A549 (cell line): ENCODE data around the gene TTLL13. TPM values are rescaled to one million over a fixed set of nuclear protein-coding genes. Genes with fewer than 3 reads are reported as not detected.
A peak's percentile ranks its signal among the peaks of the same experiment; 100 is the strongest.

Experiments
- ATAC-seq, 2 experiments: fragments of 200-7000 bp in 1 of 2; fragments of >200 bp in 1 of 2; cut with Nextera tagmentation in 1 of 2; cut with Tn5 transposase in 1 of 2; 3 replicates each; pipeline versions ENCODE4 v1.8.0 to v1.9.1; 2018 to 2020; ENCODE audit warnings: mild to moderate bottlenecking in 1 of 2, moderate library complexity in 1 of 2
- CTCF ChIA-PET: fragments of 300-600 bp; sonication (Branson Sonifier 250); formaldehyde crosslinking; extraction: SDS; loops from one replicate; lab custom pipeline; 2021; ENCODE audit warnings: antibody characterized with exemption, inconsistent platforms; lab: Yijun Ruan, JAX
- POLR2A ChIA-PET: fragments of 350-600 bp; formaldehyde crosslinking; extraction: SDS; loops from one replicate; lab custom pipeline; 2021; ENCODE audit warnings: antibody characterized with exemption, inconsistent platforms; lab: Yijun Ruan, JAX
- DNase-seq, 2 experiments: peaks; one replicate each; pipeline versions ENCODE4 v3.0.0 to v3.0.0-alpha.2; 2011 to 2016; ENCODE audit warnings: low read depth in 1 of 2, low spot score in 1 of 2
- FAIRE-seq: peaks from 2 replicates; lab custom pipeline; 2011; peaks lifted over from hg19 to GRCh38; lab: Jason Lieb, UNC
- H3K27ac ChIP-seq, 2 experiments: fragments of >200 bp; sonication (Bioruptor Twin); formaldehyde crosslinking; 3 replicates each; pipeline ENCODE4 v1.5.1; 2016 to 2017
- H3K4me1 ChIP-seq: fragments of >200 bp; sonication (Bioruptor Twin); formaldehyde crosslinking; 3 replicates; pipeline ENCODE4 v1.6.1; 2016
- H3K4me2 ChIP-seq: fragments of >200 bp; sonication (Bioruptor Twin); formaldehyde crosslinking; 3 replicates; pipeline ENCODE4 v1.6.1; 2016
- H3K4me3 ChIP-seq: fragments of >200 bp; sonication (Bioruptor Twin); formaldehyde crosslinking; 3 replicates; pipeline ENCODE4 v1.5.1; 2016
- H3K9me3 ChIP-seq: fragments of >200 bp; sonication (Bioruptor Twin); formaldehyde crosslinking; 3 replicates; pipeline ENCODE4 v1.6.1; 2016
- BCL3 ChIP-seq: fragments of >200 bp; sonication (Bioruptor Twin); formaldehyde crosslinking; IDR thresholded peaks from 3 replicates; pipeline ENCODE4 v1.6.1; 2016
- BHLHE40 ChIP-seq: IDR thresholded peaks from 2 replicates; pipeline ENCODE4 v1.6.1; 2012; ENCODE audit warnings: low read depth, low read length, inconsistent platforms
- CBX8 ChIP-seq: fragments of 200-600 bp; sonication (generic); IDR thresholded peaks from 2 replicates; pipeline ENCODE4 v1.6.1; 2016
- CHD4 ChIP-seq: fragments of 200-600 bp; sonication (generic); IDR thresholded peaks from 2 replicates; pipeline ENCODE4 v1.6.1; 2016; ENCODE audit warnings: antibody characterized with exemption, mild to moderate bottlenecking, borderline replicate concordance
- CTCF ChIP-seq: fragments of >200 bp; sonication (Bioruptor Twin); formaldehyde crosslinking; IDR thresholded peaks from 3 replicates; pipeline ENCODE4 v1.5.1; 2016
- E2F6 ChIP-seq: IDR thresholded peaks from 2 replicates; pipeline ENCODE4 v1.6.1; 2012; ENCODE audit warnings: low read depth, borderline replicate concordance
- EHMT2 ChIP-seq: fragments of 200-600 bp; sonication (generic); IDR thresholded peaks from 2 replicates; pipeline ENCODE4 v1.6.1; 2016; ENCODE audit warnings: antibody characterized with exemption, low read depth, mild to moderate bottlenecking, moderate library complexity
- EP300 ChIP-seq, 2 experiments: fragments of >200 bp; sonication (Bioruptor Twin); formaldehyde crosslinking; IDR thresholded peaks; 2 replicates in 1 of 2; 3 replicates in 1 of 2; pipeline ENCODE4 v1.6.1; 2016 to 2017
- FOSL2 ChIP-seq, 2 experiments: fragments of 450-650 bp in 1 of 2; fragments of >200 bp in 1 of 2; sonication (Bioruptor Twin) in 1 of 2; formaldehyde crosslinking; IDR thresholded peaks; 2 replicates each; pipeline versions ENCODE4 v1.5.0 to v1.6.1; 2016 to 2020; ENCODE audit warnings: mild to moderate bottlenecking in 1 of 2, moderate library complexity in 1 of 2
- FOXS1 ChIP-seq: fragments of 250-450 bp; sonication (Bioruptor Pico); IDR thresholded peaks from 2 replicates; pipeline ENCODE4 v1.5.0; 2020; ENCODE audit warnings: mild to moderate bottlenecking, moderate library complexity
- GATA3 ChIP-seq: IDR thresholded peaks from 2 replicates; pipeline ENCODE4 v1.6.1; 2012; ENCODE audit warnings: borderline replicate concordance
- HOXA7 ChIP-seq: fragments of 250-450 bp; sonication (Bioruptor Pico); IDR thresholded peaks from 2 replicates; pipeline ENCODE4 v1.5.0; 2020; ENCODE audit warnings: mild to moderate bottlenecking, moderate library complexity
- HOXB5 ChIP-seq: fragments of 250-450 bp; sonication (Bioruptor Pico); IDR thresholded peaks from 2 replicates; pipeline ENCODE4 v1.5.0; 2020; ENCODE audit warnings: mild to moderate bottlenecking, moderate library complexity
- KDM1A ChIP-seq: fragments of 200-600 bp; sonication (generic); IDR thresholded peaks from 2 replicates; pipeline ENCODE4 v1.6.1; 2016; ENCODE audit warnings: low read depth, mild to moderate bottlenecking
- KDM5A ChIP-seq: fragments of 200-600 bp; sonication (generic); IDR thresholded peaks from 2 replicates; pipeline ENCODE4 v1.6.1; 2016; ENCODE audit warnings: antibody characterized with exemption, mild to moderate bottlenecking
- MAFK ChIP-seq: fragments of 450-650 bp; IDR thresholded peaks from 2 replicates; pipeline ENCODE4 v1.6.1; 2014; ENCODE audit not compliant: partially characterized antibody
- NPAS2 ChIP-seq: fragments of 250-450 bp; sonication (Bioruptor Pico); IDR thresholded peaks from 2 replicates; pipeline ENCODE4 v1.8.0; 2022; ENCODE audit warnings: mild to moderate bottlenecking, moderate library complexity, borderline replicate concordance
- PBX3 ChIP-seq: IDR thresholded peaks from 2 replicates; pipeline ENCODE4 v1.6.1; 2012
- RAD21 ChIP-seq, 2 experiments: fragments of >200 bp in 1 of 2; sonication (Bioruptor Twin) in 1 of 2; formaldehyde crosslinking in 1 of 2; IDR thresholded peaks in 1 of 2; conservative IDR thresholded peaks in 1 of 2; 2 replicates in 1 of 2; 3 replicates in 1 of 2; pipeline ENCODE4 v1.6.1; 2012 to 2018; ENCODE audit warnings: inconsistent platforms in 1 of 2
- RARB ChIP-seq: fragments of 250-450 bp; sonication (Bioruptor Pico); IDR thresholded peaks from 2 replicates; pipeline ENCODE4 v1.8.0; 2021; ENCODE audit warnings: mild to moderate bottlenecking, moderate library complexity
- REST ChIP-seq: fragments of 200-600 bp; sonication (generic); IDR thresholded peaks from 2 replicates; pipeline ENCODE4 v1.6.1; 2016; ENCODE audit warnings: antibody characterized with exemption, mild to moderate bottlenecking, moderate library complexity
- USF2 ChIP-seq: fragments of 450-650 bp; IDR thresholded peaks from 2 replicates; pipeline ENCODE4 v1.6.1; 2014; ENCODE audit warnings: antibody characterized with exemption
- ZC3H11A ChIP-seq: fragments of 450-650 bp; IDR thresholded peaks from 2 replicates; pipeline ENCODE4 v1.6.1; 2014; ENCODE audit warnings: antibody characterized with exemption, mild to moderate bottlenecking
- ZFP36 ChIP-seq: fragments of 450-650 bp; IDR thresholded peaks from 2 replicates; pipeline ENCODE4 v1.6.1; 2014; ENCODE audit warnings: borderline replicate concordance; ENCODE audit not compliant: partially characterized antibody
- ZNF302 ChIP-seq: fragments of 250-450 bp; sonication (Bioruptor Pico); IDR thresholded peaks from 2 replicates; pipeline ENCODE4 v1.9.0; 2021; ENCODE audit warnings: inconsistent platforms, mild to moderate bottlenecking, moderate library complexity
- WGBS: methylation state at CpG from one replicate; pipeline ENCODE4 v1.1.6; 2017; ENCODE audit errors: missing lambda C conversion rate; 5-methylcytosine and 5-hydroxymethylcytosine counted together
- polyA plus RNA-seq, 4 experiments: library from polyadenylated mRNA; depleted of rRNA in 3 of 4; stranded (reverse); fragments of >200 nt; fragmentation: RNase III in 1 of 4; extraction: RNeasy Plus Mini Kit Qiagen cat#74134 plus additional on column Dnase treatment in 1 of 4; gene quantifications; 2 replicates in 3 of 4; 3 replicates in 1 of 4; pipeline ENCODE4 v1.2.3, GENCODE V29; 2011 to 2017

Gene TTLL13
- polyA plus RNA-seq, 2 of the 4 experiments (the other 2 are of a cell fraction), result 0.17 to 0.61 TPM

- Histone ChIP-seq H3K4me1 (peaks cover 38% of the 10 kb centered on the region), H3K9me3 (no peaks in the 10 kb centered on the region), H3K4me2 (peak overlapping the region; percentile 85), H3K4me3 (peak overlapping the region; percentile 80), H3K27ac (peak overlapping the region; percentile 90 to 98)
- DNase-seq (no peak), FAIRE-seq (no peak), ATAC-seq (peak; percentile 39 to 63; a peak in 5 of 6 replicates)
- WGBS, result 6% methylated on average over 25 of the region's 25 CpGs
- POLR2A ChIA-PET, result interaction anchor here (0.7 to 2.9 kb wide), 7 partner anchors 10 to 64 kb away, joined by 3 to 22 read pairs (median 12); partner anchors contain the start of genes CIB1, GDPGP1 and NGRN
- TF ChIP-seq CTCF (no peak), EHMT2 (no peak), PBX3 (no peak), FOSL2 (IDR thresholded peaks at IDR 0.05) (no peak), FOSL2 (CRISPR knock-in tag; IDR thresholded peaks at IDR 0.05) (no peak), GATA3 (no peak), ZNF302 (CRISPR knock-in tag) (no peak), ZFP36 (no peak), NPAS2 (CRISPR knock-in tag) (no peak), BHLHE40 (no peak), HOXA7 (CRISPR knock-in tag) (no peak), CBX8 (no peak), RARB (CRISPR knock-in tag) (no peak), KDM1A (no peak), ZC3H11A (no peak)
- CTCF ChIA-PET, result interaction anchor here (1.2 to 36.4 kb wide), 7 partner anchors 10 to 281 kb away, joined by 3 to 732 read pairs (median 13); partner anchors contain the start of genes CIB1 and GDPGP1
Measured at GRCh38 chr15:90201944-90202375, 47.4 kb upstream of the TTLL13 start.

GRCh38 chr15:90202929-90203328 lies 46.4 kb upstream of the TTLL13 start:
- WGBS, result 90% methylated on average over 4 of the region's 4 CpGs
- POLR2A ChIA-PET, result interaction anchor here (0.7 kb wide), 1 partner anchor 11 kb away, joined by 3 read pairs; no protein-coding TSS in a partner anchor
- DNase-seq (no peak), FAIRE-seq (no peak), ATAC-seq (no peak)
- CTCF ChIA-PET, result interaction anchor here (1.0 to 36.4 kb wide), 7 partner anchors 11 to 57 kb away, joined by 3 to 732 read pairs (median 4); partner anchors contain the start of gene TTLL13
- no peak overlapping the region; the same call in 2 of the 3 replicates for H3K4me3 ChIP-seq
- H3K4me2 ChIP-seq, result peak overlapping the region; percentile 85
- peaks cover 34% of the 10 kb centered on the region for H3K4me1 ChIP-seq
- no peaks in the 10 kb centered on the region for H3K9me3 ChIP-seq
- H3K27ac ChIP-seq, result peak overlapping the region in 1 of 2 experiments; percentile 98; a peak in 2 of 6 replicates
- TF ChIP-seq HOXA7 (CRISPR knock-in tag) (no peak), FOXS1 (CRISPR knock-in tag) (no peak), REST (no peak), BCL3 (no peak), RAD21 (conservative IDR thresholded peaks at IDR 0.05 in 1 of 2, IDR thresholded peaks at IDR 0.05 in 1 of 2) (no peak), MAFK (no peak), KDM1A (no peak), EHMT2 (no peak), CHD4 (no peak), ZC3H11A (no peak), E2F6 (no peak), USF2 (no peak), KDM5A (no peak), EP300 (IDR thresholded peaks at IDR 0.05) (no peak), HOXB5 (CRISPR knock-in tag) (no peak)
